PC-9 (cell line): ENCODE data around the gene CTU2.

ENCODE experiments used
- CTCF ChIP-seq: fragments of 200-600 bp; sonication (generic); conservative IDR thresholded peaks from 2 replicates; pipeline ENCODE4 v1.6.1; 2017; ENCODE audit warnings: mixed run types, antibody characterized with exemption, mild to moderate bottlenecking, moderate library complexity
- EZH2 ChIP-seq: fragments of 200-600 bp; sonication (generic); IDR thresholded peaks from 2 replicates; pipeline ENCODE4 v1.8.0; 2017; ENCODE audit warnings: antibody characterized with exemption, low read depth

DNA sequence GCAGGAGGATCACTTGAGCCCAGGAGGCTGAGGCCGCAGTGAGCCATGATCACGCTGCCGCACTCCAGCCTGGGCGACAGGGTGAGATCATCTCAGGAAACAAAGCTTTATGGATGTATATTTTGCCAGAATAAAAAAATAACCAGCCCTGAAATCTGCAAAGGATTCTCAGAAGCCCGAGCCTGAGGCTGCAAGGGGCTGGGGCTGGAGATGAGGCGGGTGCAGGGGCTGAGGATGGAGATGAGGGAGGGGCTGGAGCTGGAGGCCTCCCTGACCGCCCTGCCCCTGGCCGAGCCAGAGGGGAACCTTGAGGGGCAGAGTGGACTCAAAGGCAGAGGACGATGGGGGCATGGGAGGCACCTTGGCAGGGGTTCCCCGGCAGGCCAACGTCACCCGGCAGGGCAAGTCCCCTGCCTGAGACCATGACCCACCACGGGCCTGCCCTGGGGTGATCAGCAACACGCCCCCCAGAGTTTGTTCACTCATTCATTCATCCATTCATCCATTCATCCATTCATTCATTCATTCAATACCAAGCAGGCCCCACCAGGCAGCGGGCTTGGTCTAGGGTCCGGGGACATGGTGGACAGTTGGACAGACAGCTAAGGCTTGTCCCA, 46.2 kb downstream of the CTU2 start:
- TF ChIP-seq EZH2: no peak
- TF ChIP-seq CTCF: no peak
